Activated naive CD4-positive, alpha-beta T cell treated with anti-CD3 and anti-CD28 coated beads for 36 hours (primary cell): Measurements from ENCODE around the gene SMAP1. TPM values are rescaled to one million over a fixed set of nuclear protein-coding genes. Genes with fewer than 3 reads are reported as not detected.
"Not testable (repeated sequence)": the region's sequence is repeated elsewhere in the genome, so short reads cannot be mapped to it uniquely, and the experiment has no call there.

Experiments
- CTCF ChIA-PET: fragments of 350-600 bp; sonication (Branson Sonifier 250); formaldehyde crosslinking; loops from one replicate; lab custom pipeline; 2021; ENCODE audit warnings: antibody characterized with exemption; lab: Charles Lee
- DNase-seq: peaks from one replicate; pipeline ENCODE4 v3.0.0-alpha.2; 2020
- H3K27ac Mint-ChIP-seq: one replicate; pipeline ENCODE4 v1.8.0; 2021; ENCODE audit warnings: mild to moderate bottlenecking, mixed read lengths
- H3K27me3 Mint-ChIP-seq: one replicate; pipeline ENCODE4 v1.8.0; 2021; ENCODE audit warnings: low read depth, mixed read lengths
- H3K36me3 Mint-ChIP-seq: one replicate; pipeline ENCODE4 v1.8.0; 2021; ENCODE audit warnings: low read depth, mixed read lengths
- H3K4me1 Mint-ChIP-seq: one replicate; pipeline ENCODE4 v1.8.0; 2021; ENCODE audit warnings: low read depth, mixed read lengths
- H3K4me3 Mint-ChIP-seq: one replicate; pipeline ENCODE4 v1.8.0; 2021; ENCODE audit warnings: mild to moderate bottlenecking, moderate library complexity, mixed read lengths
- H3K9me3 Mint-ChIP-seq: one replicate; pipeline ENCODE4 v1.8.0; 2021; ENCODE audit warnings: mixed read lengths
- intact Hi-C: fragments of 100-400 bp; cut with micrococcal nuclease; formaldehyde crosslinking; loops from one replicate; pipeline ENCODE4 v1.15.1; 2023
- total RNA-seq, 2 experiments: library from RNA; stranded (reverse); gene quantifications; one replicate each; pipeline ENCODE4 v1.2.3, GENCODE V29; 2021

SMAP1 gene
- total RNA-seq, 2 experiments from 2014 or later, result 15.8 to 16.1 TPM

DNA sequence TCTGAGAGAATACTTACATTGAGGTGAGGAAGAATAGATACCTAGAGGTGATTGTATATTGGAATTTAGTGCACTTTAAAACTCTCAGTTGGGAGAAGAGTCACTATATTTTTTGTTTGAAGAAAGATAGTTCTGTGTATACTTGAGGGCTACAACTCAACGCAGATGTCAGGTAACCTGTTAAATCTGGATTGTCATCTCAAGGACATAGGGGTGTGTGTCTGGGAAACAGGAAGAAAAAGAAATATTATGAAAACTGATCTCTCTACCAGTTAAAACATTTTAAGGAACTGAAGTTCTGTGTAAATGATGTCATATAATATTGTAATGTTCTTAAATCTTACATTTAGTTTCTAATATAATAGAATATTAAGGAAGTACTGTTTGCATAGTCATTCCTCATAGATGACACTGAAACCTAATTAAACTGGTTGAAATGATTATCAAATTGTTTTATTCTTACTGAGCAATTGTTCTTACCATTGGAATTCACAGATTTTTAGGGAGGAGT is 86.2 kb downstream of the SMAP1 start:
- peaks cover 2% of the 10 kb centered on the region for H3K9me3 Mint-ChIP-seq
- H3K27ac Mint-ChIP-seq, result no peak overlapping the region
- peaks cover 18% of the 10 kb centered on the region for H3K36me3 Mint-ChIP-seq
- no peaks in the 10 kb centered on the region for H3K27me3 Mint-ChIP-seq
- H3K4me1 Mint-ChIP-seq, result peaks cover 4% of the 10 kb centered on the region
- intact Hi-C loops, result no loop called here
- CTCF ChIA-PET, result interaction anchor here (0.7 to 1.1 kb wide), 2 partner anchors 69 to 130 kb away, joined by 3 read pairs; no protein-coding TSS in a partner anchor
- no peak overlapping the region for H3K4me3 Mint-ChIP-seq
- DNase-seq, result no peak

DNA sequence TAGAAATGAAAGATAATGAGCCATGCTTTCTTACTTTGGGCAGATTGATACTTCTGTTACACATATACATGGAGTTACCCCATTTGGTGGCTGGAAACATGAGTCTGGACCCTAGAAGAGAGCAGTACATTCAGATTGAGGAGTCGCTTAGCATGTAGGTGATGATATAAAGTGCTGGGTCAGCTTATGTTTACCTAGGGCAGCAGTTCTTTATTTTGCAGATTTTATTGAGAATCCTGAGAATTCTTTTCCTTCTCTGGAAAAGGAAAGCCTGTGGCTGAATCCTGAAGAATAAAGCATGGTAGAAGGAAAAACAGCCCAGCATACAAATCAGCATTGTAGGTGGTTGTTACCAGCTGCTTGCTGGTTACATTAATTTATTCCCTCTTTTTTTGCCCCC is 91.2 kb downstream of the SMAP1 start:
- H3K4me3 Mint-ChIP-seq, result no peak overlapping the region
- intact Hi-C loops, result no loop called here
- H3K36me3 Mint-ChIP-seq, result peaks cover 15% of the 10 kb centered on the region
- peaks cover 2% of the 10 kb centered on the region for H3K9me3 Mint-ChIP-seq
- H3K27ac Mint-ChIP-seq, result no peak overlapping the region
- no peak for DNase-seq
- no peaks in the 10 kb centered on the region for H3K27me3 Mint-ChIP-seq
- H3K4me1 Mint-ChIP-seq, result no peaks in the 10 kb centered on the region
- CTCF ChIA-PET, result no interaction called here

DNA sequence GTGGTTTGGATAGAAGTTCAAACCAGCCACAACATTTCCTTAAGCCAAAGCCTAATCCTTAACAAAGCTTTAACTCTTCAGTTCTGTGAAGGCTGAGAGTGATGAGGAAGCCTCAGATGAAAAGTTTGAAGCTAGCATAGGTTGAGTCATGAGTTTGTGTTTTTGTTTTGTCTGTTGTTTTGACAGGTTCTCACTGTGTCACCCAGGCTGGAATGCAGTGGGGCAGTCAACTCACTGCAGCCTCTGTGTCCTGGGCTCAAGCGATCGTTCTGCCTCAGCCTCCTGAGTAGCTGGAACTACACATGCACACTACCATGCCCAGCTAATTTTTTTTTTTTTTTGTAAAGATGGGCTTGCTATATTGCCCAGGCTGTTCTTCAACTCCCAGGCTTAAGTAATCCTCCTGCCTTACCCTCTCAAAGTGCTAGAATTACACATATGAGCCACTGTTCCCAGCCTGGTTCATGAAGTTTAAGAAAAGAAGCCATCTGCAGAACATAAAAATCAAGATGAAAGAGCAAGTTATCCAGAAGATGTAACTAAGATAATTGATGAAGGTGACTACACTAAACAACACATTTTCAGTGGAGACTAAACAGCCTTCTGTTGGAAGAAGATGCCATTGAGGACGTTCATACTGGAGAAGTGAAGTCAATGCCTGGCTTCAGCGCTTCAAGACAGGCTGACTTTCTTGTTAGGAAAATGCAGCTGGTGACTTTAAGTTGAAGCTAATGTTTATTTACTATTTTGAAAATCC is 96.2 kb downstream of the SMAP1 start:
- Mint-ChIP-seq H3K27ac (no peak overlapping the region), H3K4me1 (no peaks in the 10 kb centered on the region), H3K36me3 (peaks cover 27% of the 10 kb centered on the region), H3K27me3 (no peaks in the 10 kb centered on the region), H3K4me3 (no peak overlapping the region), H3K9me3 (peaks cover 1% of the 10 kb centered on the region)
- DNase-seq, result no peak
- intact Hi-C loops, result no loop called here
- CTCF ChIA-PET, result no interaction called here

DNA sequence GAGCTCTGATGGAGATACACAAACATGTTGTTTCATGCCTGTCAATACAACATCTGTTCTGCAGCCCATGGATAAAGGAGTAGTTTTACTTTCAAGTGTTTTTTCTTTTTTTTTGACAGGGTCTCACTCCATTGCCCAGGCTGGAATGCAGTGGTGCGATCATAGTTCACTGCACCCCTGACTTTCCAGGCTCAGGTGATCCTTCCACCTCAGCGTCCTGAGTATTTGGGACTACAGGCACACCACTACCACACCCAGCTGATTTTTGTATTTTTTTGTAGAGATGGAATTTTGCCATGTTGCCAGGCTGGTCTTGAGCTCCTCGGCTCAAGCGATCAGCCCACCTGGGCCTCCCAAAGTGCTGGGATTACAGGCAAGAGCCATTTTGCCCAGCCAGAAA is 97.0 kb downstream of the SMAP1 start:
- no peak overlapping the region for H3K4me3 Mint-ChIP-seq
- H3K27ac Mint-ChIP-seq, result no peak overlapping the region
- H3K9me3 Mint-ChIP-seq, result peaks cover 2% of the 10 kb centered on the region
- no peak for DNase-seq
- H3K36me3 Mint-ChIP-seq, result peaks cover 29% of the 10 kb centered on the region
- intact Hi-C loops, result no loop called here
- CTCF ChIA-PET, result interaction anchor here (0.9 kb wide), 1 partner anchor 41 kb away, joined by 3 read pairs; no protein-coding TSS in a partner anchor
- no peaks in the 10 kb centered on the region for H3K4me1 Mint-ChIP-seq
- no peaks in the 10 kb centered on the region for H3K27me3 Mint-ChIP-seq

DNA sequence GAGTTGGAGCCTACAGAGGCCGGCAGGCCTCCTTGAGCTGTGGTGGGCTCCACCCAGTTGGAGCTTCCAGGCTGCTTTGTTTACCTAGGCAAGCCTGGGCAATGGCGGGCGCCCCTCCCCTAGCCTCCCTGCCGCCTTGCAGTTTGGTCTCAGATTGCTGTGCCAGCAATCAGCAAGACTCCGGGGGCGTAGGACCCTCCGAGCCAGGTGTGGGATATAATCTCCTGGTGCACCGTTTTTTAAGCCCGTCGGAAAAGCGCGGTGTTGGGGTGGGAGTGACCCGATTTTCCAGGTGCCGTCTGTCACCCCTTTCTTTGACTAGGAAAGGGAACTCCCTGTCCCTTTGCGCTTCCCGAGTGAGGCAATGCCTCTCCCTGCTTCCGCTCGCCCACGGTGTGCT is 103.7 kb downstream of the SMAP1 start:
- DNase-seq, H3K27ac Mint-ChIP-seq, H3K9me3 Mint-ChIP-seq, H3K27me3 Mint-ChIP-seq, intact Hi-C loops, H3K4me1 Mint-ChIP-seq, H3K4me3 Mint-ChIP-seq, CTCF ChIA-PET: not testable (repeated sequence)
- H3K36me3 Mint-ChIP-seq, result peaks cover 38% of the 10 kb centered on the region

DNA sequence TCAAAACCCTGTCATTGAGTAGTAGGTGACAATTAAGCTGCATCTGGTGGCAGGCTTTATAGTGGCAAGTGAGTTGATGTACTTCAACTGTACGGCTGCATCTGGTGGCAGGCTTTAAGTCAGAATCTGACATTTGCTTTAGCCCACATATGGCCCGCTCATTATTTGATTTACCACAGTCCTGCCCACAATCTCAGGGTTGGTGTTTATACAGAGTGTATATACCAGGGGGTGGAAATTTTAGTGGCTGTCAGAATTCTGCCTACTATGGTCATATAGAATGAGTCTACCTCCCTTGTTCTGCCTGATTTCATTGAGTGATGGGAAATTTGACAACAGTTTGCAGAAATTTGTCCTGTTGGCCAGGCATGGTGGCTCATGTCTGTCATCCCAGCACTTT is 112.3 kb downstream of the SMAP1 start:
- peaks cover 50% of the 10 kb centered on the region for H3K36me3 Mint-ChIP-seq
- CTCF ChIA-PET, result no interaction called here
- no peak overlapping the region for H3K27ac Mint-ChIP-seq
- H3K27me3 Mint-ChIP-seq, result no peaks in the 10 kb centered on the region
- DNase-seq, result no peak
- intact Hi-C loops, result no loop called here
- H3K4me3 Mint-ChIP-seq, result no peak overlapping the region
- no peaks in the 10 kb centered on the region for H3K4me1 Mint-ChIP-seq
- peaks cover 11% of the 10 kb centered on the region for H3K9me3 Mint-ChIP-seq

DNA sequence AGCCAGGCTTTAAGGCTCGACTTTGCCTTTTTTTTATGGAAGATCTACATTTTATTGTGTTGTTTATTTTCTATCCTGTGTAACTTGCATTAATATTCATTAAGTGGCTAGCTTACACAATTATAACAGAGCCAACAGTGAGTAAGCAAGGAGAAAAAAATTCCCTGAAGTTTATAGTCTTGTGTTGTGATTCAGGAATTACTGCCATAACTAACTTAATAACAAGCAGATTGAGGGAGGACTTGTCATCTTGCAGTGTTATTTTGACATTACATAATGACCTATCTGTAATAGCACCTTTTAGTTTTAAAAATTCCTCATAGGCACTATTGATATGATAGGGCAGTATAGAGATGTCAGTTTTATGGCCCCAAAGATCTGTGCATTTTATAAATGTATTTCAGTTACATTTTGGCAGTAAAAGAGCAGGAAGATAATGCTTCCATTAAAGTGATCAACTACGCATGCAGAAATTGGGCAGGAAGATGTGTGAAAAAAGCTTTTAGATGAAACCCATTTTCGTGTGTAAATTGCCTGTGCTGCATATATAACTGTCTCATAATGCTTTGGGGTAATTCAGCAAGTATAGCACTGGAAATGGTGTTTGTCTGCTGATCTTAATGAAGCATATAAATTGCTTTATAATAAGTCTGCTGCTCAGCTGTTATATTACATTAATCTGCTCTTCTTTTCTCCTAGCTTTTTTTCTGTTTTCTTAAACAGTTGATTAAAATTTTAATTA is 123.0 kb downstream of the SMAP1 start:
- DNase-seq, result no peak
- Mint-ChIP-seq H3K4me3 (no peak overlapping the region), H3K36me3 (peaks cover 25% of the 10 kb centered on the region), H3K9me3 (peaks cover 19% of the 10 kb centered on the region), H3K27ac (no peak overlapping the region), H3K4me1 (peaks cover 2% of the 10 kb centered on the region), H3K27me3 (no peaks in the 10 kb centered on the region)
- CTCF ChIA-PET, result no interaction called here
- intact Hi-C loops, result no loop called here

DNA sequence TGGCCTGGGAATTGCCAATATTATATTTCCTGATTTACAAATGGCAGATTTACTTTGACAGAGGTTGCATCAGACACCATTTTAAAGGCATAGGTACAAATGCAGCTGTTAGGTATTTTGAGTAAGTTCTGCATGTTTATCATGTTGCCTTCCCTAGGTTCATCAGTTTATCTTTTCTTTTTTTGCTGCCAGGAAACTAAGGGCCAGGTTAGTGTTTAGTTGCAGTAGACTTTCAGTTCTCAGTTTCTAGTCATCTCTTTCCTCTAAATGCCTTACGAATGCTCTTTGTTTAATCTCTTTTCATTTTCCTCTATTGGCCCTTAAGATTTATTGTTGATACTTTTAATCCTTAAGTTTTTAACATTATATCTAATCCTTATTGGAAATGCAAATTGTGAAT is 129.9 kb downstream of the SMAP1 start:
- DNase-seq, result no peak
- H3K4me3 Mint-ChIP-seq, result no peak overlapping the region
- H3K36me3 Mint-ChIP-seq, result peaks cover 41% of the 10 kb centered on the region
- H3K4me1 Mint-ChIP-seq, result peaks cover 26% of the 10 kb centered on the region
- intact Hi-C loops, result loop anchor here (2.0 kb wide), 1 partner anchor 57 kb away; no protein-coding TSS in a partner anchor
- no peak overlapping the region for H3K27ac Mint-ChIP-seq
- CTCF ChIA-PET, result interaction anchor here (0.6 kb wide), 1 partner anchor 155 kb away, joined by 3 read pairs; no protein-coding TSS in a partner anchor
- H3K27me3 Mint-ChIP-seq, result no peaks in the 10 kb centered on the region
- H3K9me3 Mint-ChIP-seq, result peaks cover 10% of the 10 kb centered on the region

DNA sequence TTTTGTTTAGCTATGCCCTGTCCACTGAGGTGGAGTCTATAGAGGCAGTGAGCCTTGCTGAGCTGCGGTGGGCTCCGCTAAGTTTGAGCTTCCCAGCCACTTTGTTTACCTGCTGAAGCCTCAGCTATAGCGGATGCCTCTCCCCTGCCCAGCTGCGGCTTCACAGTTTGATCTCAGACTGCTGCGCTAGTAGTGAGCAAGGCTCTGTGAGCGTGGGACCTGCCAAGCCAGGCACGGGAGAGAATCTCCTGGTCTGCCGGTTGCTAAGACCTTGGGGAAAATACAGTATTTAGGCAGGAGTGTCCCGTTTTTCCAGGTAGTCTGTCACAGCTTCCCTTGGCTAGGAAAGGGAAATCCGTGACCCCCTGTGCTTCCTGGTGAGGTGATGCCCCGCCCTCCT is 138.4 kb downstream of the SMAP1 start:
- Mint-ChIP-seq H3K4me3 (no peak overlapping the region), H3K27ac (no peak overlapping the region), H3K9me3 (peaks cover 11% of the 10 kb centered on the region), H3K4me1 (peaks cover 10% of the 10 kb centered on the region), H3K27me3 (no peaks in the 10 kb centered on the region), H3K36me3 (peaks cover 41% of the 10 kb centered on the region)
- no peak for DNase-seq
- intact Hi-C loops, result no loop called here
- CTCF ChIA-PET, result interaction anchor here (1.1 to 3.8 kb wide), 2 partner anchors 41 to 99 kb away, joined by 3 to 11 read pairs; no protein-coding TSS in a partner anchor

DNA sequence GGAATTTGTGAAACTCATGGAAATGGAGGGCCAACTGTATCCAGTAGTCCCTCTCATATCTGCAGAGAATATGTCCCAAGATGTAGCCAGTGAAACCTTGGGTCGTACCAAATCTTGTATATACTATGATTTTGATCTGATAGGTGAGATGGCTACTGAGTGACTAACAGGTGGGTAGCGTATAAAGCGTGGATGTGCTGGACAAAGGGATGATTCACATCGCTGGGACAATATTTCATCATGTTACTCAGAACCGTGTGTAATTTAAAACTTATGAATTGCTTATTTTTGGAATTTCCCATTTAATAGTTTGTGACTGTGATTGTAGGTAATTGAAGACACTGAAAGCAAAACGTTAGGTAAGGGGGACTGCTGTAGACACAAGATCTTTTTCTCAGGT is 144.1 kb downstream of the SMAP1 start:
- H3K27ac Mint-ChIP-seq, result no peak overlapping the region
- no peak for DNase-seq
- intact Hi-C loops, result no loop called here
- H3K36me3 Mint-ChIP-seq, result no peaks in the 10 kb centered on the region
- no peaks in the 10 kb centered on the region for H3K27me3 Mint-ChIP-seq
- H3K9me3 Mint-ChIP-seq, result no peaks in the 10 kb centered on the region
- no peaks in the 10 kb centered on the region for H3K4me1 Mint-ChIP-seq
- no peak overlapping the region for H3K4me3 Mint-ChIP-seq
- CTCF ChIA-PET, result interaction anchor here (0.6 kb wide), 1 partner anchor 10 kb away, joined by 3 read pairs; no protein-coding TSS in a partner anchor

DNA sequence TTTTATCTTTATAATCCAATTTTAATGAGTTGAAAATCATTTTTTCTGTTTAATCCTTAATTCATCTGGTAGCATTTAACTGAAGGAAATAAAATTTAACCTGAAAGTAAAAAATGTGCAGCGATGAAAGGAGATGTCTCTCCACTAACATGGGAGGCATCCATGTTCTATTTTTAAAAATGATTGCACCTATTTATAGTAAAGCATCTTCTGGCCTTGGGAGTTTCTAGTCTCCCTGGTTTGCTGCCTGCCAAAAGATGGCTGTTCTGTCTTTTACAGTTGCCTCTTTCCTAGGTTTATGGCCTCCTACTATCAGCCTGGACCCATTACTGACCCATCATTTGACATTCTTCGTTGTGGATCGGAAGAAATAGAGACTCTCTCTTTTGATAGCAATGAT is 146.2 kb downstream of the SMAP1 start:
- H3K27ac Mint-ChIP-seq, result no peak overlapping the region
- CTCF ChIA-PET, result no interaction called here
- H3K36me3 Mint-ChIP-seq, result no peaks in the 10 kb centered on the region
- H3K4me1 Mint-ChIP-seq, result no peaks in the 10 kb centered on the region
- H3K4me3 Mint-ChIP-seq, result no peak overlapping the region
- DNase-seq, result no peak
- no peaks in the 10 kb centered on the region for H3K27me3 Mint-ChIP-seq
- H3K9me3 Mint-ChIP-seq, result no peaks in the 10 kb centered on the region
- intact Hi-C loops, result no loop called here

DNA sequence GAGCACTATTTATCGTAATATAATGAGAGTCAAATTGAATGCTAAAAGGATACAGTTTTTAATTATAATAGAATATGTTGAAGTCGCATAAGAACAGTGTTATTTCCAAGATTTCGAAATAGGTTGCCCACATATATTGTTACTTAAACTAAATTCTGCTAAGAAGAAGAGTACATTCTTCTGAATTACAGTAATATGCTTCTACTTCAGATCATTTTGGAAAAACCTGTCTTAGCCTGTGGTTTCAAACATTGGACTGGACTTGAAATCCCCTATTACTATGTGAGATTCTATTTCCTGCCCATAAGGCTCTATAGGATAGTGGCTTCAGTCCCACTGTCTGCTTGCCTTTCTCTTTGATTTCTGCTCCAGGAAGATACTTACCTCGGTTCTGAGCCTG is 152.0 kb downstream of the SMAP1 start:
- DNase-seq, result no peak
- Mint-ChIP-seq H3K27me3 (no peaks in the 10 kb centered on the region), H3K4me3 (no peak overlapping the region), H3K9me3 (peaks cover 7% of the 10 kb centered on the region), H3K36me3 (peaks cover 12% of the 10 kb centered on the region), H3K4me1 (no peaks in the 10 kb centered on the region), H3K27ac (no peak overlapping the region)
- CTCF ChIA-PET, result interaction anchor here (1.0 kb wide), 1 partner anchor 113 kb away, joined by 3 read pairs; no protein-coding TSS in a partner anchor
- intact Hi-C loops, result no loop called here
